Measurements from ENCODE around the gene ZNF839.

The ZNF839 gene

GRCh38 chr14:102280376-102280962 is 39.1 kb upstream of the ZNF839 start:
- no peak for DNase-seq (ENCODE audit: low spot score)
- no peak for TF ChIP-seq CTCF (IDR thresholded peaks at IDR 0.05; ENCODE audit: extremely low read depth, missing control alignments)

GRCh38 chr14:102282751-102283465 is 36.6 kb upstream of the ZNF839 start:
- no peak for TF ChIP-seq CTCF (IDR thresholded peaks at IDR 0.05; ENCODE audit: extremely low read depth, missing control alignments)
- no peak for DNase-seq (ENCODE audit: low spot score)

GRCh38 chr14:102283631-102284129 is 35.9 kb upstream of the ZNF839 start:
- no peak for DNase-seq (ENCODE audit: low spot score)
- no peak for TF ChIP-seq CTCF (IDR thresholded peaks at IDR 0.05; ENCODE audit: extremely low read depth, missing control alignments)

DNA sequence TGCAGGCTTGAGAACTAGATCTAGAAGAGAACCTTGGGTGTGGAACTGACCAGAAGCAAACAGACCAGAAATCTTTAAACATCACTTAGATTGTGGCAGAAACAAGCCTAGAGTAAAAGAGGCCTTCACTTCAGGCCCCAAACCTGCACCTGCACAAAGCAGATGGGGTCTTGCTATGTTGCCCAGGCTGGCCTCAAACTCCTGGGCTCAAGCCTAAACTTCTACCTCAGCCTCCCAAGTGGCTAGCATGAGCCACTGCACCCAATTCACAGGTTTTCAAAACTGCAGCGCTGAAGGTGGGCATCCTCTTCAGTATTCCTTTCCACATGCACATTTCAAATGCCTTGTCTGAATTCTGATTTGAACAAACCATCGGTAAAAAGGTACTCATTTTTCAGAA is 34.4 kb upstream of the ZNF839 start:
- TF ChIP-seq CTCF (IDR thresholded peaks at IDR 0.05; ENCODE audit: extremely low read depth, missing control alignments), result no peak
- no peak for DNase-seq (ENCODE audit: low spot score)

GRCh38 chr14:102288139-102288538 is 31.4 kb upstream of the ZNF839 start:
- TF ChIP-seq CTCF (IDR thresholded peaks at IDR 0.05; ENCODE audit: extremely low read depth, missing control alignments), result no peak
- no peak for DNase-seq (ENCODE audit: low spot score)

DNA sequence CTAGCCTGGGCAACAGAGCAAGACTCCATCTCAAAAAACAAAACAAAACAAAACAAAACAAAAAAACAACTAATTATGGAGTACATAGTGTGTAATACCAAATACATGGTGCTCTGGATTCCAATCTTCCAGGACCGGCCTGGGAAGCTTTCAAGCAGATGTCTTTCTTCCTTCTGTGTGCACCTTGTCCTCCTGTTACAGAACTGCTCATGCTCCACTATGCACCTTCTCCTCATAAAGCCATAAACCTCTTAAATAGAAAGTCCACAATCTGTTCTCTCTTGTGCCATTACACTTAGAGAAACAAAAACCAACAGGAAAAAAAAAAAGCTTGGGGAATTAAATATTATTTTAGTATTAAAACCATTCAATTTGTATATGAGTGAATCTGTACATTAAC is 27.1 kb upstream of the ZNF839 start:
- DNase-seq (ENCODE audit: low spot score), result no peak
- TF ChIP-seq CTCF (IDR thresholded peaks at IDR 0.05; ENCODE audit: extremely low read depth, missing control alignments), result no peak

- DNase-seq (ENCODE audit: low spot score), result no peak
- TF ChIP-seq CTCF (IDR thresholded peaks at IDR 0.05; ENCODE audit: extremely low read depth, missing control alignments), result no peak
Measured at GRCh38 chr14:102293781-102294180, 25.8 kb upstream of the ZNF839 start.
